ACHN (cell line): ENCODE results near the gene HMCN1.

Experiments
- DNase-seq: peaks from one replicate; pipeline ENCODE4 v3.0.0-alpha.2; 2015
- in situ Hi-C: cut with HindIII; loops from 2 replicates; pipeline ENCODE4 v1.10.0; 2017; ENCODE audit warnings: low sequenced_read_pairs, low pct_ligation_motif_present, low pct_unique_long_range_greater_than_20kb

HMCN1 gene

DNA sequence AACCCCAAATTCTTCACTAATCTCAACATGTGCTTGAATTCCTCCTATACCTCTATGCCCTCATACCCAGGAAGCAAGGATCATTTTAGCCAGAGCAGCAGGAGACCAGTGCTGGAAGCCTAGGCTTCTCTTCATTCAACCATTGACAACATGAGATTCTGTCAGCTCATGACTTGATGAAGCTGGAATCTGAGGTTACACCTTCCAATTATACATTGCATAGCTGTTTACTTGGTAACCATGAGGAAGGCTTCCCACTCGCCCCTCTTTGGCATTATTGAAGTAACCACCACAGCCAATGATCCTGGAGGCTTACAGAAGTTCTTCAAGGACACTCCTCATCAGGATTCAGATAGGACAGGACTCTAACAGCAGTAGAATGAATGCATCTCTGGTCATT, 480.6 kb downstream of the HMCN1 start:
- no peak for DNase-seq
- in situ Hi-C loops = no loop called here

DNA sequence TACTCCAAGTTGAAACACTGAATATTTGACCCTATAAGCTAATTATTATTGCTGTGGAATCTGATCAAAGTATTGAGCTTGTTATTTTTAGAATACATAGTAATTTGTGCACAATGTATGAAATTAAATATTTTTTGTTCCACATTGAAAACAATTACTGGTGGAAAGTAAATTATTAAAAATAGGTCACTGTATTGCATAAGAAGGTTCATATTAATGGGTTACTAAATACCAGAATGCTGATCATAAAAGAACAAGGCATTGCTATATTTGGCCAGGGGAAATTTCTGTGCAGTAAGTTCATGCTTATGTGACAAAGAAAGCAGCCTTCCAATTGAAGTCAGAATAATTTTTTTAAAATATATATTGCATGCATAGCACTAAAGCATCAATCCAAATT, 481.4 kb downstream of the HMCN1 start:
- no peak for DNase-seq
- in situ Hi-C loops = no loop called here

DNA sequence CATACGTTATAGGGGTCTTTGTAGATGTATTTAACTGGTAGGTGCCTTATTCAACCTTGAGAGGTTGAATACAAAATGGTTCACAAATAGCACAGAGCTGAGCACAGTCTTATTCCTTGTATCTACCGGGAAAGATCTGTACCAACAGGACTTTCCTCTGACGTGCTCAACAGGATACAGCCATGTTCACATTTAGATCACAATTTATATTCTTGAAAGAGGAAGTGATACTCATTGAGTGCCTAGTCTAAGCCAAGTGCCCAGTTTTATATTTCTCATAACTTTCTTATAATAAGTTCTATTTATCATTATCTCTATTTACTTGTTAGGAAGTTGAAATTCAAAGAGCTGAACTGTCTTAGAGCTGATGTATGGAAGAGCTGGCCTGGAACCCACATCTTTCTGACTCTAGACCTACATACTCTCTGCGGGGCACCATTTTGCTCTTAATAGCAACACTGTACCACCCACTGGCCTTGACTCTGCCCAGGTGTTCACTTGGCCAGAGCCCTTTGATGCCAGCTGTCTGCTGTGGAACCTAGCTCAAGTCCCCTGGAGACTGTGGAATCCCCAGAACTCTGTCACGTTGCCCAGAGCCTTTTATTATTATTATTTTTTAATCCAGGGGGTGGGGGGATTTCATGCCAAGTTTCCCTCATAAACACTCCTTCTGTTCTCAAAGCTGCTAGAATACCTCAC, 484.6 kb downstream of the HMCN1 start:
- in situ Hi-C loops = no loop called here
- no peak for DNase-seq

DNA sequence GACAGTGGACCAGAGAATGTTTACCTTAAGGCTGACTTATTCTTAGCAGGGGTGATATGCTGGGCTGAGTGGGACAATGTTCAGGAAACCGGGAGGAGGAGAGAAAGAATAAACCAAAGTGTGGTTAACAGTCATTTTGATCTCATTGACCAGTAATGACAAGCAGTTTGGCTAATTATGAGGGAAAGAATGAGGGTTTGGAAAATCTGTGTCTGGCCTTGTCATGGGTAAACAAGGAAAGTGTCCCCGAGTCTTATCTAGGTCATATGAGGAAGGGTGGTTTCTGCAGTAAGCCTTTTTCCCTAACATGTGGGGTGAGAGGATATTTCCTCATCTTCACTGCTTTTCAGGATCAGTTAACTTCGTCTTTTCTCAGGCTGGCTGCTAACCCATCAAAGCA, 485.9 kb downstream of the HMCN1 start:
- no peak for DNase-seq
- in situ Hi-C loops = no loop called here

DNA sequence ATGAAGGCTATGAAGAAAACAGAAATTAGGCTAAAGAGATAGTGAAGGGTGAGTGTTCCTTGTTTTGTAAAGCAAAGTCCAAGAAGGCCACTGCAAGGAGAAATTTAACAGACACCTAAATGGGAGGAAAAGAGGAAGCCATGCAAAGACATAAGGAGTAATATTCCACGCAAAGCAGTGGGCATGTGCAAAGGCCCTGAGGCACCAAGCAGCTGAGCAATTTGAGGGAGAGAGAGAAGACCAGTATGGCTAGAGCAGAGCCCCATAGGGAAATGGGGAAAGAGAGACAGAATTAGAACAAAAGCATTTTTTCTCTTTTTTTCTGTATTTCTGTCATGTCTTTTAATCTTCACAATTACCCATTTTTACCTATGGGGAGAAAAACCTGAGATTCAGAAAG, 486.7 kb downstream of the HMCN1 start:
- in situ Hi-C loops = no loop called here
- DNase-seq = no peak

DNA sequence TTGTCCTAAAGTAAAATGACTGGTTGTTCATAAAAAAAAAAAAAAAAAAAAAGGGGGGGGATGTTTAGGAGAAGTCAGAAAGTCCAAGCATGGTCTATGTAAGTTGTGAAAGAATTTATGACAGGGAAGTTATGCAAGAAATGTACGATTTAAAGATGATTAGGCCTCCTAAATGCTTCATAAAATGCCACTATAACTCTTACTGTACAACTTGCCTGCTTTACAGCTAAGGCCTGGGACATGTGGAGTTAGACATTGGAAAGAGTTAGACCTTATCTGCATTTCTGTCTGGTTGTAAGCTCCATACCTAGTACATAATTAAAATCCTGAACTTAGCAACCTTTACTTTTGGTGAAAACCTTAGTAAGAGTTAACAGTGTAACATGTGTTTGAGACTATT, 490.9 kb downstream of the HMCN1 start:
- DNase-seq = no peak
- in situ Hi-C loops = no loop called here

DNA sequence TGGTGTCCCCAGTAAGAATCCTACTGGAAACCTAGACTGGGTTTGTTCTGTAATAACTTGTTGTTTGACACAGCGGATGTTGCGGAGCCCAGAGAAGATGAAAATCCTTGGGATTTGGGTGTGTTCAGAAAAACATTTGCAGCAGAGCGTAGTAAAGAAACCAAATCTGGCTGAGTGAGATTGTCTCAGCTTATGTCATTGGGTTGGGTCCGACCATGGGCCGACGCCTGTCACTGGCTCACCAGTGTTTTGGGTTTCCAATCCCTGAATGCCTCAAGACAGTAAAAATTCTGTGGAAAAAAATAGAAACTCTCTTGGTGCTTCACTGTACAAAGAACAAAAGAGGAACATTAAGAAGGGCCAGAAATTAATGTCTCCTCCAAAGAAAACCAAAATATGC, 494.6 kb downstream of the HMCN1 start:
- in situ Hi-C loops = no loop called here
- no peak for DNase-seq

DNA sequence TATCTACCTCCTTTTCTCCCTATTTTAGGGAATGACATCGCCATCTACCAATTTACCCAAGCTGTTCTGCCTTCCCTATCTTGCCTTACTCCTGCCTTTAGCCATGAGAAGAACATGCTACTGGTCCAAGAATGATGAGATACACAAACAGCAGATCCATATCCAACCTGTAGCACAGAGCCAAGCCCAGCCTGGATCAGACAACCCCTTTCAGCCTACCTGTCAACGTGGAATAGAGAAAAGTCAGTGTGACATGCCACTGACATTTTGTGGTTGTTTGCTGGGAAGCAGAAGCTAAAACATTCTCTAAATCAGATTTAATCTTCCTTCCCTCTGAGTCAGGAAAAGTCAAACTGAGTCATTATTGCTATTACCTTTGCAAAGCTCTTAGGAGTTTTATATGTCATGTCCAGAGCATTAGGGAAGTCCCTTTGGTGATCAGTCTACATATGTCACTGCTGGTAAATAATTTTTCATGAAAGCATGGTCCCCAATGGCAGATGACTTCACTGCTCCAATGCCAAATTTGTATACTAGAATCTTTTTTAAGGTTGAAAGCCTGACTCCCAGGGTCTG, 497.8 kb downstream of the HMCN1 start:
- in situ Hi-C loops = no loop called here
- DNase-seq = no peak

DNA sequence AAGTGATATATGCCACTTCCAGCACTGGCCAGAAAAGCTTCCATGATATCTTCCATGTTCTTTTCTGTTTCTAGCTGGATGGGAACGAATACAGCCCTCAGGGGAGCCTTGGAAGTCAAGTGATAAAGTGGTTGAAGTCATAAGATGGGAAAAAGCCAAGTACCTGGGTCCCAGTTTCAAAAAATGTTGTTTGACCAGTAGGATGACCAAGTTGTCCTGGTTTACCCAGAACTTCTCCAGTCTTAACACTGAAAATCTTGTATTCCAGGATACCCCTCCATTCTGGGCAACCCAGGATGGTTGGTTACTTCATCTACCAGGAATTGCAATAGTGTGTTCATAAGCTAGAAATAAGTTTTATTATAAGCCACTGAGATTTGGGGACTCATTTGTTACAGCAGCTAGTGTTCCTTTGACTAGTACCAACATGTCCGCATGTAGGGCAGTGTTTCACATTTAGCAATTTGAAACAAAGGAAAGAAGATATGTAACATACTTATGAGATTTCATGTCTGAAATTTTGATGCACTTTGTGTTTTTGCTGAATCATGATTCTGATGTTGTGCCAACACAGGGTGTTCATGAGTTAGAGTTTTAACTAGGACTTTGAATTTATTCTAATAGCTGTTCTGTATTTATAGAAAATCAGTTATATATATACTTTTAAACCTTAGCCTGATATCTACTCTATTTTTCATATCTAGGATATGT, 500.9 kb downstream of the HMCN1 start:
- in situ Hi-C loops = no loop called here
- DNase-seq = no peak

DNA sequence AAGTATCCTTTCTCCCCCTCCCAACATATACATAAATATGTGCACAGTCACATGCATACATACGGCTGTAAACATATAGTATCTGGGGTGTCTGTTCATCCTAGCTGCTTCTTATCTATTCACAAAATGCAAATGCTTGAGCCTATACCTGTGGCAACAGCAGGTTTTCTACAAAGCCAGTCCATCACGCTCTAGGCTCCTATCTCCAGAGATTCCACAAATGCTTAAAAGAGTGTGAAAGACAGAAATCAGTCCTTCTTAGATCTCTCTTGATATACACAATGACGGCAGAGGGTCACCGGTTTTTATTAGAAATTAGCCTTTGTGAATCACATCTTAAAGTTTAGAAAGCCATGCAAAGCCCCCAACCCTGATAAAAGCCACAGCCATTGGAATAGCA, 501.5 kb downstream of the HMCN1 start:
- DNase-seq = no peak
- in situ Hi-C loops = no loop called here

DNA sequence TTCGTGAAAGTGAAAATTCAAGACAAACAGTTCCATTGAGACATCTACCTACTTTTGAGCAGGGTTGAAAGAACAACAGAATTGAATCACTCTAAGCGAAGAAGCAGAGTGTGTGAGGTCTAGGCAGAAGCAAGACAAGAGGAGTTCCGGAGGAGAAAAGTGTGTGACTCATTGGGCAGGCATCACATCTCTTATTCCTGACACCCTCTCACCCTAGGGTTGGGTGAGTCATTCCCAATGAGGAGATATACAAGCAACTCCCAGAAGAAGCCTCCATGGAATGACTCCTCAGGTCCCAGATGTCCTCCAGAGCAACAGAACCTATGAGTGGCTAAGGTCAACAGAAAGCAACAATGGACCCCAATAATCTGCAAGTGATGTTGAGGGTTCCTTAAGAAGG, 502.7 kb downstream of the HMCN1 start:
- peak; percentile 77 for DNase-seq
- in situ Hi-C loops = no loop called here

DNA sequence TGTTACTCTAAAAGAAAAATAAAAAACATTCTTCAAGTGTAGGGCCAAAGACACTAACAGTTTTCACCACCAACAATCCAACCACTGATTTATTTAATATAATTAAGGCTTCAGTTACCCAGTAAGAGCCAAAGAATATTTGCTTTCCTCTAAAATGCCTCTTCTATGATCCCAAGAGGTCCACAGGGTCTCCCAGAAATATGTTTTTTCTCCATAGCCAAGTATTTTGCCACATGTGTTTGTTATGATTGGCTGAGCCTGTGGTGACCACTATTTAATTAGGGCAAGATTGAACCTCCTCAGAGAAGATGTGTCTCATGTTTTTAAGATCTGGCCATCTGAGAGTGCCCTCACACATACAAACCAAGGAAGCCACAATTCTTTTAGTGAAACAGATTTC, 505.0 kb downstream of the HMCN1 start:
- in situ Hi-C loops = no loop called here
- DNase-seq = no peak

DNA sequence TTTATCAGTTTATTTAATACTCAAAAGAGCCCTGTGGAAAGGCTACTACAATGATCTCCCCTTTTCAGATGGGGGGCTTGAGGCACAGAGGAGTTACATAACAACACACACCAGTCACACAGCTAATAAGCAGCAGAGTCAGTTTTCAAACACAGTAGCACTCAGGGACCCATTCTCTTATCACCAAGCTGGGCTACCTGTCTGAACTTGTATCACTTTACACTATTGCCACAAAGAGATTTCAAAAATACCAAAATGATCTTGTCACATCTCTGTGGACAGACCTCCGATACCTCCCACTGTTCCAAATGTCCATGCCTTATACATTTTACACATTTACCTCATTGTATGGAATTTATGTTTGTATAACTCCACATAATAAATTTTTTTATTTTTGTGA, 506.2 kb downstream of the HMCN1 start:
- in situ Hi-C loops = no loop called here
- no peak for DNase-seq
